ENCODE measurements around the gene RNF208. TPM values are rescaled to one million over a fixed set of nuclear protein-coding genes. Genes with fewer than 3 reads are reported as not detected.

Gene RNF208
- total and polyA plus RNA-seq, 4 donors = 0.28 to 7.1 (median 2.6) TPM

DNA sequence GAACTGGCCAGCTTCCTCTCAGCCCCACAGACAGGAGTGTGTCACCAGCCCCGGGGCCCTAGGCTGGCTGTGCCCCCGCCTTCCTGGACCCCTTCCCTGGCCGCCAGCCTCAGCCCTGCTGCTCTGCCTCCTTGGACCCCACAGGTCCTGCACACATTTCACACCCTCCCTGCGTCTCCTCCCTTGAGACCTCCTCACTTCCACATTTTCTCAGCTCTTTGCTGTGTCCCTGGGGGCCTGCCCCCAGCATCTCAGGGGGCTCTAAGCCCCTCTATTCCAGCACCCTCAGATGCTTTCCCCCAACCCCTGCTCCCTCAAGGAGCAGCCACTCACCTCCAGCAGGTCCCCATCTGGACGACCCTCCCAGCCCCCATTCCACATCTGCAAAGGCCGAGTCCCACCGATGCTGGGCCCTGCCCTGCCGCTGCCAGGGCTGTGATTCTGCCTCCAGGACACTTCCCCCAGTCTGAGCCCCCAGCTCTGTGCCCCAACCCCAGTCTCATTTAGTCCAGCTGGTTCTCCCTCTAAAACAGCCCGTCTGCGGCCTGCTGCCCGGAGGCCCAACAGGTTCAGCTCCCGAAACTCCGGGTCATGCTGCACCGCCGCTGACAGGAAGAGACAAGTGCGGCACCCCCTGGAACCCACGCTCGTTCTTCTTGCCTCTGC lies 12.9 kb upstream of the RNF208 start:
- H3K4me1 ChIP-seq (ENCODE audit: control insufficient read depth in 4 of 4, insufficient read depth in 4 of 4, low read length in 3 of 4) = peaks cover 5 to 22% (median 8%) of the 10 kb centered on the region in 4 donors
- no peaks in the 10 kb centered on the region for H3K36me3 ChIP-seq (ENCODE audit: control insufficient read depth in 4 of 4, insufficient read depth in 3 of 4, low read depth in 1 of 4, low read length in 3 of 4)
- TF ChIP-seq SP1 (IDR thresholded peaks at IDR 0.05) = no peak
- TF ChIP-seq, protein P1, sequence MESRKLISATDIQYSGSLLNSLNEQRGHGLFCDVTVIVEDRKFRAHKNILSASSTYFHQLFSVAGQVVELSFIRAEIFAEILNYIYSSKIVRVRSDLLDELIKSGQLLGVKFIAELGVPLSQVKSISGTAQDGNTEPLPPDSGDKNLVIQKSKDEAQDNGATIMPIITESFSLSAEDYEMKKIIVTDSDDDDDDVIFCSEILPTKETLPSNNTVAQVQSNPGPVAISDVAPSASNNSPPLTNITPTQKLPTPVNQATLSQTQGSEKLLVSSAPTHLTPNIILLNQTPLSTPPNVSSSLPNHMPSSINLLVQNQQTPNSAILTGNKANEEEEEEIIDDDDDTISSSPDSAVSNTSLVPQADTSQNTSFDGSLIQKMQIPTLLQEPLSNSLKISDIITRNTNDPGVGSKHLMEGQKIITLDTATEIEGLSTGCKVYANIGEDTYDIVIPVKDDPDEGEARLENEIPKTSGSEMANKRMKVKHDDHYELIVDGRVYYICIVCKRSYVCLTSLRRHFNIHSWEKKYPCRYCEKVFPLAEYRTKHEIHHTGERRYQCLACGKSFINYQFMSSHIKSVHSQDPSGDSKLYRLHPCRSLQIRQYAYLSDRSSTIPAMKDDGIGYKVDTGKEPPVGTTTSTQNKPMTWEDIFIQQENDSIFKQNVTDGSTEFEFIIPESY (IDR thresholded peaks at IDR 0.05) = no peak
- TF ChIP-seq, protein P2, sequence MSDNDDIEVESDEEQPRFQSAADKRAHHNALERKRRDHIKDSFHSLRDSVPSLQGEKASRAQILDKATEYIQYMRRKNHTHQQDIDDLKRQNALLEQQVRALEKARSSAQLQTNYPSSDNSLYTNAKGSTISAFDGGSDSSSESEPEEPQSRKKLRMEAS (IDR thresholded peaks at IDR 0.05) = no peak
- no peak for TF ChIP-seq JUND (IDR thresholded peaks at IDR 0.05)
- TF ChIP-seq, protein P3, sequence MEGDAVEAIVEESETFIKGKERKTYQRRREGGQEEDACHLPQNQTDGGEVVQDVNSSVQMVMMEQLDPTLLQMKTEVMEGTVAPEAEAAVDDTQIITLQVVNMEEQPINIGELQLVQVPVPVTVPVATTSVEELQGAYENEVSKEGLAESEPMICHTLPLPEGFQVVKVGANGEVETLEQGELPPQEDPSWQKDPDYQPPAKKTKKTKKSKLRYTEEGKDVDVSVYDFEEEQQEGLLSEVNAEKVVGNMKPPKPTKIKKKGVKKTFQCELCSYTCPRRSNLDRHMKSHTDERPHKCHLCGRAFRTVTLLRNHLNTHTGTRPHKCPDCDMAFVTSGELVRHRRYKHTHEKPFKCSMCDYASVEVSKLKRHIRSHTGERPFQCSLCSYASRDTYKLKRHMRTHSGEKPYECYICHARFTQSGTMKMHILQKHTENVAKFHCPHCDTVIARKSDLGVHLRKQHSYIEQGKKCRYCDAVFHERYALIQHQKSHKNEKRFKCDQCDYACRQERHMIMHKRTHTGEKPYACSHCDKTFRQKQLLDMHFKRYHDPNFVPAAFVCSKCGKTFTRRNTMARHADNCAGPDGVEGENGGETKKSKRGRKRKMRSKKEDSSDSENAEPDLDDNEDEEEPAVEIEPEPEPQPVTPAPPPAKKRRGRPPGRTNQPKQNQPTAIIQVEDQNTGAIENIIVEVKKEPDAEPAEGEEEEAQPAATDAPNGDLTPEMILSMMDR (IDR thresholded peaks at IDR 0.05; ENCODE audit: low read depth, low read length, missing input control) = no peak
- no peak for TF ChIP-seq EGR1 (IDR thresholded peaks at IDR 0.05; ENCODE audit: low read depth in 2 of 2)
- TF ChIP-seq NR2F2 (IDR thresholded peaks at IDR 0.05) = no peak
- TF ChIP-seq HNF4G (IDR thresholded peaks at IDR 0.05) = no peak
- TF ChIP-seq RAD21 (IDR thresholded peaks at IDR 0.05) = no peak
- TF ChIP-seq RXRA (IDR thresholded peaks at IDR 0.05) = no peak
- no peak for TF ChIP-seq YY1 (IDR thresholded peaks at IDR 0.05)
- TF ChIP-seq HNF4A (conservative IDR thresholded peaks at IDR 0.05) = no peak
- TF ChIP-seq, protein P4, sequence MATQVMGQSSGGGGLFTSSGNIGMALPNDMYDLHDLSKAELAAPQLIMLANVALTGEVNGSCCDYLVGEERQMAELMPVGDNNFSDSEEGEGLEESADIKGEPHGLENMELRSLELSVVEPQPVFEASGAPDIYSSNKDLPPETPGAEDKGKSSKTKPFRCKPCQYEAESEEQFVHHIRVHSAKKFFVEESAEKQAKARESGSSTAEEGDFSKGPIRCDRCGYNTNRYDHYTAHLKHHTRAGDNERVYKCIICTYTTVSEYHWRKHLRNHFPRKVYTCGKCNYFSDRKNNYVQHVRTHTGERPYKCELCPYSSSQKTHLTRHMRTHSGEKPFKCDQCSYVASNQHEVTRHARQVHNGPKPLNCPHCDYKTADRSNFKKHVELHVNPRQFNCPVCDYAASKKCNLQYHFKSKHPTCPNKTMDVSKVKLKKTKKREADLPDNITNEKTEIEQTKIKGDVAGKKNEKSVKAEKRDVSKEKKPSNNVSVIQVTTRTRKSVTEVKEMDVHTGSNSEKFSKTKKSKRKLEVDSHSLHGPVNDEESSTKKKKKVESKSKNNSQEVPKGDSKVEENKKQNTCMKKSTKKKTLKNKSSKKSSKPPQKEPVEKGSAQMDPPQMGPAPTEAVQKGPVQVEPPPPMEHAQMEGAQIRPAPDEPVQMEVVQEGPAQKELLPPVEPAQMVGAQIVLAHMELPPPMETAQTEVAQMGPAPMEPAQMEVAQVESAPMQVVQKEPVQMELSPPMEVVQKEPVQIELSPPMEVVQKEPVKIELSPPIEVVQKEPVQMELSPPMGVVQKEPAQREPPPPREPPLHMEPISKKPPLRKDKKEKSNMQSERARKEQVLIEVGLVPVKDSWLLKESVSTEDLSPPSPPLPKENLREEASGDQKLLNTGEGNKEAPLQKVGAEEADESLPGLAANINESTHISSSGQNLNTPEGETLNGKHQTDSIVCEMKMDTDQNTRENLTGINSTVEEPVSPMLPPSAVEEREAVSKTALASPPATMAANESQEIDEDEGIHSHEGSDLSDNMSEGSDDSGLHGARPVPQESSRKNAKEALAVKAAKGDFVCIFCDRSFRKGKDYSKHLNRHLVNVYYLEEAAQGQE (IDR thresholded peaks at IDR 0.05) = no peak
- no peak for TF ChIP-seq GABPA (IDR thresholded peaks at IDR 0.05 in 1 of 2, conservative IDR thresholded peaks at IDR 0.05 in 1 of 2)
- no peak for TF ChIP-seq FOXA2 (IDR thresholded peaks at IDR 0.05)
- TF ChIP-seq, protein P5, sequence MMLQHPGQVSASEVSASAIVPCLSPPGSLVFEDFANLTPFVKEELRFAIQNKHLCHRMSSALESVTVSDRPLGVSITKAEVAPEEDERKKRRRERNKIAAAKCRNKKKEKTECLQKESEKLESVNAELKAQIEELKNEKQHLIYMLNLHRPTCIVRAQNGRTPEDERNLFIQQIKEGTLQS (IDR thresholded peaks at IDR 0.05) = no peak
- H3K9ac ChIP-seq (ENCODE audit: low read depth in 1 of 2, low read length in 2 of 2) = no peak overlapping the region
- H3K4me3 ChIP-seq (ENCODE audit: low read depth in 1 of 3, low read length in 3 of 3) = no peak overlapping the region
- DNase-seq (ENCODE audit: low spot score) = no peak
- H3K27me3 ChIP-seq (ENCODE audit: control insufficient read depth in 4 of 4, insufficient read depth in 4 of 4, low read length in 3 of 4) = no peaks in the 10 kb centered on the region
- H3K9me3 ChIP-seq (ENCODE audit: control insufficient read depth in 4 of 4, low read length in 3 of 4) = no peaks in the 10 kb centered on the region
- WGBS = 78% methylated on average over 18 of the region's 18 CpGs
- H3K27ac ChIP-seq (ENCODE audit: low read depth in 1 of 2, low read length in 2 of 2) = no peak overlapping the region
